Measurements from ENCODE around the gene FAM78A.

GRCh38 chr9:131239161-131239975, 36.9 kb downstream of the FAM78A start:
- TF ChIP-seq CTCF (IDR thresholded peaks at IDR 0.05; ENCODE audit: low read depth, low read length) (no peak), EZH2phosphoT487 (IDR thresholded peaks at IDR 0.05; ENCODE audit: low read depth) (no peak)

All from OCI-LY3 (cell line).